G401.6 (cell line): ENCODE results near the gene ZNF311.
"Not testable (repeated sequence)": the region's sequence is repeated elsewhere in the genome, so short reads cannot be mapped to it uniquely, and the experiment has no call there.

Source experiments
- FAIRE-seq: peaks from 2 replicates; lab custom pipeline; 2012; peaks lifted over from hg19 to GRCh38; lab: Jason Lieb, UNC

ZNF311 gene

GRCh38 chr6:28982476-28983266 lies 22.4 kb downstream of the ZNF311 start:
- FAIRE-seq = no peak

GRCh38 chr6:28981833-28982475 lies 23.2 kb downstream of the ZNF311 start:
- FAIRE-seq = no peak

GRCh38 chr6:28981431-28981832 lies 23.7 kb downstream of the ZNF311 start:
- no peak for FAIRE-seq

- peak; percentile 93 for FAIRE-seq
Measured at GRCh38 chr6:28980852-28981430, 24.2 kb downstream of the ZNF311 start.

GRCh38 chr6:28980137-28980851 lies 24.8 kb downstream of the ZNF311 start:
- FAIRE-seq = no peak

GRCh38 chr6:28979679-28980078 lies 25.4 kb downstream of the ZNF311 start:
- no peak for FAIRE-seq

- FAIRE-seq = no peak
Measured at GRCh38 chr6:28978959-28979561, 26.1 kb downstream of the ZNF311 start.

- FAIRE-seq = no peak
Measured at GRCh38 chr6:28978133-28978491, 27.0 kb downstream of the ZNF311 start.

- FAIRE-seq = no peak
Measured at GRCh38 chr6:28977341-28978132, 27.6 kb downstream of the ZNF311 start.

GRCh38 chr6:28976677-28977076 lies 28.4 kb downstream of the ZNF311 start:
- FAIRE-seq = no peak

- no peak for FAIRE-seq
Measured at GRCh38 chr6:28974505-28974904, 30.6 kb downstream of the ZNF311 start.

GRCh38 chr6:28970056-28970455 lies 35.1 kb downstream of the ZNF311 start:
- not testable (repeated sequence) for FAIRE-seq

GRCh38 chr6:28969129-28969528 lies 36.0 kb downstream of the ZNF311 start:
- no peak for FAIRE-seq

GRCh38 chr6:28968476-28968875 lies 36.6 kb downstream of the ZNF311 start:
- no peak for FAIRE-seq

- FAIRE-seq = no peak
Measured at GRCh38 chr6:28965706-28966105, 39.4 kb downstream of the ZNF311 start.

GRCh38 chr6:28960846-28961500 lies 44.1 kb downstream of the ZNF311 start:
- FAIRE-seq = no peak

- not testable (repeated sequence) for FAIRE-seq
Measured at GRCh38 chr6:28958561-28959243, 46.4 kb downstream of the ZNF311 start.

GRCh38 chr6:28957795-28958314 lies 47.3 kb downstream of the ZNF311 start:
- not testable (repeated sequence) for FAIRE-seq

GRCh38 chr6:28956331-28956730 lies 48.8 kb downstream of the ZNF311 start:
- no peak for FAIRE-seq

GRCh38 chr6:28953585-28954258 lies 51.4 kb downstream of the ZNF311 start:
- FAIRE-seq = no peak
